Measurements from ENCODE around the gene NFKB1.

Gene NFKB1

DNA sequence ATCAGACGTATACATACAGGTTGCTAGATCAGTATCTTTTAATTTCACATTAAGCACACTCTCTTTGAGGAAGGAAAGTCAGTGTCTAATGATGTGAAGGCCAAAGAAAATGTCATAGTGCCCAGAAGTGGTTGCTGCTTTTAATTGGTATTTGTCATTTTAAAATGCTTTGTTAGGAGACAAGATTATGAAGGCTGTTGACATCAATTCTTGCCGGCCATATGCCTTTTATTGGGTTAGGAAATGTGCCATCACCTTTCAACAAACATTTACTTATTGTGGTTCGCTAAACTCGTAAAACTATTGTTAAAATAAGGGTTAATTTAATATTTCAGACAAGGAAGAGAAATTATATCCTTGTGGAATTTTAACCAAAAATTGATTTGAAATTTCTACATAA is 32.2 kb downstream of the NFKB1 start:
- no peak for DNase-seq

DNA sequence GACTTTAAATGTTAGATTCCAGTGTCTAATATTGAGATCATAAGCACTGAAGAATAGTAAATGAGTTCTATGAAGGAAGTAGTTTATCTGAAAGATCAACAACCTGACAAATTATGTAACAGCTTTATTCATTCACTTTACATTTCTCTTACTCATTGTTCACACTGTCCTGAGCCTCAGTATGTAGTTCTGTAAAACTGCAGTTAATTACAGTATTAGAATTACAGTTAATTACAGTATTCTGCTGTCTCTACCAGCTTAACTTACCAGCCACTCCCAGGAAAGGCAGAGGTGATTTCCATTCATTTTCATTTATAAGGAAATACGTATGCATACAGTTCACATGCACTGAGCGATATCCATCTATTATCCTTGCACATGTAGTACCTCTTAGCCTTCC is 32.7 kb downstream of the NFKB1 start:
- DNase-seq: no peak

DNA sequence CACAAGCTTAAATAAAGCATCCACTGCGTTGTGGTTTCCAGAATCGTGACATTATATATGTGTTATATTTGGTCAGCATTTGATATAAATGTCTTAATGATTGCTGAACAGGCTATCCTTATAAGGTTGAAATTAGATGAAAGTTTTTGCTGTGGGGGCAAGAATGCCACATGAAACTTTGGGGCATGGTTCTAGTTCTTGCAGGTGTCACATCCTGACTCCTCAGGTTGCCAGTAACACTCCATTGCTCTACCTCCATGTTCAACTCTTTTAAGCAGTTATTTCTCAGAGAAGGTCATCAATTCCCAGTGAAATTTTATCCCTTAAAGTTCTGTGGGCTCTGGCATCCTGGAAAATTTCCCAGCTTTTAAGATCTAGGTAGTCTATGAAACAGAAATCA is 33.7 kb downstream of the NFKB1 start:
- DNase-seq: no peak

DNA sequence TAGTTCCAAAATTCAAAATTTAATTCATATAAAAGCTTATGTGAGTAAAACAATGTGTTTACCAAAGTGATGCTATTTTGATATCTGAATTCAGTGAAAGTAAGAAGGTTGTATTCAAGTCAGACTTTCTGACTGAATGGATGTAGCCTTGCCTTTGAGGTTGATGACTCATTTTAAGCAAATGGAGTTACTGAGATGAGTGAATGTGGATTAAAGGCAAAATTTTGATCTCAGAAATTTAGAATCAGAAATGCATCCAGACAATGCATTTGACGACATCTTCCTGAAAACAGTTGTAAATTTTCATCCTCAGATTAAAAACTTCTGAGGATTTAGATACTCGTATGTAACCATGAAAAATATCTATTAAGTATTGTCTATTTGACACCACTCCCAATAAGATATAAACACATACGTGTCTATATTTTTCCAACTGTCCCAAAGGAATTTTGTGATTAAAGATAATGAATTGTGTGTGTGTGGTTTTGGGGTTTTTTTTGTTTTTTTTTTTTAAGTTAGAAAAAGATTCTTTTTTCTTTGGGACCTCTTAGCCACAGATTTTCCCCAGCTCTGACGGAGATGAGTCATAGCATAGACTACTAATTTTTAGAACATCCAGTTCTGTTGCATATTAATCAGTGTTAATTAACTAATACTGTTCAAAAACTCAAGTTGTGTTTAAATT is 34.4 kb downstream of the NFKB1 start:
- DNase-seq: no peak

DNA sequence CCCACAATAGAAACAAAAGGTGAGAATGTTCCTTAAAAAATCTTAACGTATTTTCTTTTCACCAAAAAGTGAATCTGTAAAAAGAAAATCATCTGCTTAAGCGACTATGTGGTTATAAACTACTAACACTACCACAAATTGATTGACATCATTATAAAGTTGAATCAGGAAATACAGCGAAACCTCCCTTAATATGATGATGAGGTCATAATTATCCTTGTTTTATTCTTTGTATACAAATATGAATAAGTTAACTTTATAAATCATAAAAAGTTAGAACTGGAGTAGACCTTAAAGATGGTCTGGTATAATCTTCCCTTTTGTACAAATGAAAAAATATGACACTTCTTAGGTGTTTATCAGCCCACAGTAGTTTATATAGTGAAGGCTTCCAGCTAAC is 35.6 kb downstream of the NFKB1 start:
- DNase-seq: no peak

DNA sequence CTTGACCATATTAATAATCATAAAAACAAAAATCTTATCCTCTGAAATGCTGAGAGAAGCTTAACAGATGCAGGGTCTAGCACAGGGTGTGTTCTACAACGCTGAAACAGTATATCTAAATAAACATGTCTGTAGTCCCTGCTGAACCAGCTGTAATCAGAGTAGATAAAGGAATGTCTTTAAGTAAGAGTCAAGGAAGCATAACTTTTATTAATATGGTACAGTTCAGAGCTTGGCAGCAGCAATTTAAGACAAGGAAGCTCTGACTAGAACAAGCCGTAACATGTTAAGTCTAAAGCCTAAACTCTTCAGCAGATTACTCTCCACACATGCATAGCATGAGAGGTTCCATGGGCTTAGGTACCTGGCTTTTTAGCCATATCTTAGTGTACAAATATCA is 36.1 kb downstream of the NFKB1 start:
- DNase-seq: no peak

DNA sequence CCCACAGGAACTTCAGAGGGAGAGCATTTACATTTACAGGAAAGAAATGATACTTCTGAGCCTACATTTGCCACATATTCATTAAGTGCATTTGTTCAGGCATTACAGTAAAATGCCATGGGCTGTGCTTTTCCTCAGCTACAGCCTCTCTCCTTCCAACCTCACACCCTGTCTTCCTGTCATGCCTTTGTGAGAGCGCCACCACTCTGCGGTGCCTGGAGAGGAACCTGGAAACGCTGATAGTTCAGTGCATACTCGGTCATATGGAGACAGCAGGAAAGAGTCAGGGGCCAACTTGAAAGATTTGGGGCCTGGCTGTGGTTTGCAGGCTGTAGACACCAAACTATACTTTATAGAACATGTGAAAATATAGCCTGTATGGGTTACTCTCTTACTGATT is 40.5 kb downstream of the NFKB1 start:
- no peak for DNase-seq

DNA sequence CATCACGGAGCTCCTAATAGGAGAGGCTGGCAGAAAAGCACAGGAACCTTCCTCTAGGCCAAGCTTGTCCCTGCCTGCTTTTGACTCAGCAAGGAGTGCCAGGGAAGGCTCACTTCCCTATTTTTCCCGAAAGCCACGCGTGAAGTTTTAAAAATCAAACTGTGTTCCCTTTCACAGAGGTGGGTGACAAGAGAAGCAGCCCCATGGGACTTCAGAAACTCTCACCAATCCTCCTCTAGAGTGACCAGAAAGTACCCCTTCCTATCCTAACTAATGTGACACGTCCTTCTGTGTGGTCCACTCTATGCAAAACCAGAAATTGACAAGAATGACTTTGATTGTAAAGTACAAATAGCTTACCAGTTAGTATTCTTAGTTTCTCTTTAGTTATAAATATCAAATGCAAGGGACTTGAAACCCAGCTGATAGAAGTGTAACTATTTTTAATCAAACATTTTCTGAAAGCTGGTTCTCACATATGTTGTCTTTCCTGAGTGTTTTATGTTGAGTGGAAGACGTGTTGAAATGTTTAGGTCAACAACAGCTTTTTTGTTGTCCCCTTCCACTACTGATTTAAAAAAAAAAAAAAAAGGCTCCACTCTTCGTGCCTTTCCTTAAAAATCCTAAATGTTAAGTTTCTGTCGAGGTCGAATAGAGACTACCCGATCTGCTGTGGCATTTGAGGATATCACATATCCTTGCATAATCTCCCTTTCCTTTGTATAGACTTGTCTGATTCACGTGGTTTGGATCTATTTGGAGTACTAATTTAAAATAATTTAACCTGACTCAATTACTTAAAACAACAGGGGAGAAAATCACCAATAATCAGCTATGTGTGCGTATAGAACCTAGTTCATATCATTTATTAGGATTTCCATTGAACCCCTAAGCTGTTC is 42.1 kb downstream of the NFKB1 start:
- no peak for DNase-seq

DNA sequence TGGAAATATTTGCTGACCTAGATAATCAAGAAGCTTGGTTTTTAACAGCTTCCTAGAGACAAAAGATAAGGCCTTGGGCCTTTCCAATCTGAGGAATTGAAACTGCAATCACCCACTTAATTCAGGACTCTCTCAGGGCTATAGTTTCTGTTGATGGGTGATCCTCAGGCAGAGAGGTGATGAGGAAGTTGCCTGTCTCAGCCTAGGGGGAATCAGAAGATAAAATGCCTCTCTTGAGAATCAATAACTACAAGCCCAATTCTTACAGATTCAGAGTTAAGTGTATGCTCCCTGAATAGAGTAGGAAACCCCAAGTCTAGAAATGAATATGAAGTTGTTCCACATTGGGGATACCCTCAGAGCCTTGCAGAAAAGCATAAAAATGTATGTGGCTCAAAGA is 45.5 kb downstream of the NFKB1 start:
- no peak for DNase-seq

DNA sequence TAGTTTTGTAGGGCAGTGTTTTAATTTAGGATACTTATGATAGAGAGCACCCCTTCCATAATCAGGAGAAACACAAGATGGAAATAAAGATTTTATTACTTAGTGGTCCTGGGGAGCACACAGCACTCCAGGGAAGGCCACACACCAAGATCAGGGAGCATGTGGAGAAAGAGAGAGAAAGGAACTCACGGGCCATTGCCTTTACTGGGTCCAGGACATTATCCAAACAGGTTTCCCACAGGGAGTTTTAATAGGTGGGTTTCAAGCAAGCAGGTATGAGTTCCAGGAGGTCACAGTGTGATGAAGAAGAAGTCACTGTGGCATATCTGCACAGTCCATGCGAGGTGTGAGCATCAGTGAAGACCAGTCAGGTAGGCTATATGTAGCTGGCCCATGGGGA is 46.8 kb downstream of the NFKB1 start:
- DNase-seq: no peak

DNA sequence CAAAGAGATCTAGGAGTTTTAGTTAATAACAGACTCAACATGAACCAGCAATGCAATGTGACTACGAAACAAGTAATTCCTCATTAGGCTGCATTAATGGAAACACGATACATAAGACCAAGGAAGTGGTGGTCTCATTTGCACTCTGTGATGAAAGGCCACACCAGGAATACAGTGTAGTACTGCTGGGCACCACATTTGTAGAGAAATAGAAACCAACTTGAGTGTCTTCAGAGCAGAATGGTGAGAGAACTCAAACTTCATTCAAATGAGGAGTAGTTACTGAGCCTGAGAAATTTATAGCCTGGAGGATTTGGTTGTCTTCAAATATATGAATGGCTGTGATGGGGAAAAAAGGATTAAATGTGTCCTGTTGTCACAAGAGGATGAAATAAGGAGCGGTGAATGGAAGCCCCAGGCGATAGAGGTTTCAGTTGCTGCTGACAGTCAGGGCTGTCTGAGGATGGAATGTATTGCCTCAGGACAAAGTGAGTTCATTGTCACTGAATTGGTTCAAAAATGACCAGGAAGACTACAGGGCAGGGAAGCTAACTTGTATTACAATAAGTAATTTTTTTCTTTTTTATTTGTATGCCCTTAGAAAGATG is 50.9 kb downstream of the NFKB1 start:
- no peak for DNase-seq

DNA sequence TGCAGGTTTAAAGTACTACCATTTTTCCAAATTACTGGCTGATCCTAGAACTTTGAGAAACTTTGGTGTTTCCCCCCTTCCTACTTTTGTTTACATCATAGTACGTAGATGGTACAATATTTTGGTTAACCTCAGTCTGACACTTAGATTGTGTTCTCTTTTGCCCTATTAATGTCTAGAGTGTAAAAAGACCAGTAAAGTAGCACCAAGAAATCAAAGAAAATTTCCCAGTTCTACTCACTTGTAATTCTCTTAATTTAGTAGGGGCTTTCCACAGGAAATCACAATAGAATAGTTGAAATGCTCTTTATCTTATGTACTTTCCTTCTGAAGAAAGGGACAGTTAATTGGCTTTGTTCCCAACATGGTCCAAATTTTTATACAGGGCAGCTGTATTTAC is 51.6 kb downstream of the NFKB1 start:
- no peak for DNase-seq

DNA sequence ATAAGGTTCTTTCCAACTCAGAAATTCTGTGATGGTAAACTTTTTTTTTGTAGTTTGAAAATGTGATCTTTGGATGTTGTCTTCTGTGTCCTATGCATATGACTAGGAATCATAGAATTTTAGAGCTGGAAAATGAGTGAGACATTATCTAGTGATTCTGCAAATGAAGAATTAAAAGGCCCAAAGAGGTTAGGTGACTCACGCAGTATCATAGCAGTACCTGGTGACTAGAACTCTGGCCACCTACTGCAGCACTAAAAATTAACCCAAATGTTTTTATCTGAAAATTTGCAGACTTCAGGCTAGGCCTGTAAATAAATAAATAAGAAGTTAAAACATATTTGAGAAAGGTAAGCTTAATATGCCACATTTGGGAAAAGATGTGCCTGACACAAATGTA is 52.8 kb downstream of the NFKB1 start:
- DNase-seq: no peak

DNA sequence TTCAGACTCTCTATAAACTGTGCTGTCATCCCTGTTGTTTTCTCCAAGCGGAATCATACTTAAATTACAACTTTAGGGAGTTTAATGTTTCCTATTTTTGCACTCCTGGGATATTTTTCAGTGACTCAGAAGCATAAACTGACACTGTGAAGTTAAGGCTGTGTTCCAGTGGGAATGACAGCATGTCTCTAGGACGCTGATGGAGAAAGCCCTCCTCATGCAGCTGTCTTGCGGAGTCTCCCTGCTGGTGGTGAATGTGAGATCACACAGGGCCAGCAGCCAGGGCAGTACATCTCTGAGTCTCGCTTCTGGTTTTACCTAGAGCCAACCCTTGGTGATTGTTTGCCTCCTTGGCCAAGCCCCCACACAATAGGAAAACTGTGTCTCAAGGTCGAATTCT is 53.3 kb downstream of the NFKB1 start:
- DNase-seq: no peak

DNA sequence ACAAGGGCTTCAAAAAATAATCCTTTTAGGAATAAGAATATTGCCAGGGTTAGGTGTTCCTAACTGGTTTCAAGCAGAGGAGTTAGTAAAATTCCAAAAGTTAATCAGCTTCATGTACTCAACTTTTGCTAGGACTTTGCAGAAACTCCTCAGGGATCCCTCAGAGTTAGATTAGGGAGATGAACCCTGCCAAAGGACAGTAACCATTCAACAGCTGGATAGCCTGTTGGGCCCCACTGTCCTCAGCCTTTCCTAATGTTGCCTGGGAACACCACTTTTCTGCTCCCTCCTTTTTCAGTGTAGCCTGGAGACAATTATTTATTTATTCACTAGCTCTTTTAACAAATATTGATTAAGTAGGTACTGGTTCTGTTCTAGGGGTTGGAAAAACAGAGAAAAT is 53.8 kb downstream of the NFKB1 start:
- DNase-seq: no peak

DNA sequence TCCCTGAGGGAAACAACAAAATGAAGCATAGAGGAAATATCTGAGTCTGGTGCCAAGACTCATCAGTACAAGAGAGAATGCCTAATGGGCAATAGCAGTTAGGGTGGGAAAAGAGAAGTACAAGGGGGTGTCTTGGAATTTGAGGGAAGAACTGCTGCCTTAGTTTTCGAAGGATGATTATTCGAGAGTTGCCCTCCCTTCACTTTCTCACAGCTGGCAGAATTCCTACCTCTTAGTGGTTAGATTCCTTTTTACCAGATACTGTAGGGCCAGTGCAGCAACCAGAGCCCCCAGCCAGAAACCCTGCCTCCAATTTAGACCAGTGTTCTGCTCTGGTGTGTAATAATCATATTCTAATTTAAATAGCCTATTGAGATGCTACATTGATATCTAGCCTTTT is 56.5 kb downstream of the NFKB1 start:
- DNase-seq: no peak

DNA sequence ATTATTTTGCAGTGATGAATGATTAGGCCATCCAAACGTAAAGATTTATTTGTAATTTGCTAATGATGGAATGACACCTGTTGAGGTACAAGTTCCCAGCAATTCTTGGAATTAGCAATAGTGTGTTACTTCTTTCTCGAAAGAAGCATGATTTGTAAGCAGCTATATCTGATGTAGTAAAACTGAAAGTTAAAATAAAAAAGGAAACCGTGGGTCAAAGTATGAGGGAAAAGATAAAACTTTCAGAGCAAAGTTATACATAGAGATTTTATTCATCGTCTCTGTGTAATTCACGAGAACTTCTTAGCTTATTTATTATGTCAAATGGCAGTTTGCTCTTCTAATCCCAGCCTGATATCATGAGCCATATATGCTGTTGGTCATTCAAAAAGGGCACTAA is 59.0 kb downstream of the NFKB1 start:
- no peak for DNase-seq

DNA sequence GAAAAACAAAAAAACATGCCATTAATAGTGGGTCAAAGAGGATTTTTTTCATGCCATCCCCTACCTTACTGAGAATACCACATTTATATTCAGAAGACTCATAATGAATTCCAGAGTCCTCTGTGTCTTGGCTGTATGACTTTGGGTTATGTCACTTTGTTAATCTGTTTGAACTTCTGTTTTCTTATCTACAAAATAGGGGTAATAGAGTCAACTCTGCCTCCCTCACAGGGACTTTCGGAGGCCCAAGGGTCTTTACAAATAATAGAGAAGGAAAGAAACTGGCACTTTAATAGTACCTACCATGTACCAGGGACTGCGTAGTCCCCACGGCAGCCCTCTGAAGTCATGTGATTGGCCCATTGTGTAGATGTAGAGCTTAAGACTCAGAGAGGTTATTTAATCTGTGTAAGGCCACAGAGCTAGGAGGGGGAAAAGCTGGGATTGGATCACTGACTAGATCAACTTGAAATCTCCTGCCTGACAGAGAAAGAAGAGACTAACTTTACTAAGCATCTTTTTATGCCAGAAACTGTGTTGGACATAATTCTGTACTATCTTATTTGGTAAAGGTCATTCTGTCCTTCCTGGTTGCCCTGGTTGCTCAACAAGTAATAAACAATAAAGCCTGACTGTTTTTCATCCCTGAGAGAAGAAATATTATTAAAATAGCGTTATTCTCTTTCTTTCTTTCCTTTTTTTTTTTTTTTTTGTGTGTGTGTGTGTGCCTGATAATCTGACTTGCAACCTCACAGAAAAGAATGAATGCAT is 59.6 kb downstream of the NFKB1 start:
- DNase-seq: no peak

DNA sequence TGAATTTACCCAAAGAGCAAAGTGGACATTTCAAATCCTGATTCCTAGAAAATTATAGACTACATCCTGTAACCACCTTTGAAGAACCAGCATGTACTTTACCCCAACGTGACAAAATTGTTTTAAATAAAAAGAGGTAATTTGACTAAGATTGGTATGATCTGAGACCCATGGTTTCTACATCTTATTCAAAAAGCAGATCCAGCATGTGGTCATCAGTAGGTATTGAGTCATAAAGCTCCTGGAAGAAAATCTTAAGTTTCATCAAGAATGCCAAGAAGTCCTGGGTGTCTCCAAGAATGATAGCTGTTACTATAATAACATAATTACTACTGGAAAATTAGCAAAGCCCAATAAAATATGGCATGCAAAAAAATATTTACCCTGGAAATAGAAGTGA is 61.8 kb downstream of the NFKB1 start:
- DNase-seq: no peak

DNA sequence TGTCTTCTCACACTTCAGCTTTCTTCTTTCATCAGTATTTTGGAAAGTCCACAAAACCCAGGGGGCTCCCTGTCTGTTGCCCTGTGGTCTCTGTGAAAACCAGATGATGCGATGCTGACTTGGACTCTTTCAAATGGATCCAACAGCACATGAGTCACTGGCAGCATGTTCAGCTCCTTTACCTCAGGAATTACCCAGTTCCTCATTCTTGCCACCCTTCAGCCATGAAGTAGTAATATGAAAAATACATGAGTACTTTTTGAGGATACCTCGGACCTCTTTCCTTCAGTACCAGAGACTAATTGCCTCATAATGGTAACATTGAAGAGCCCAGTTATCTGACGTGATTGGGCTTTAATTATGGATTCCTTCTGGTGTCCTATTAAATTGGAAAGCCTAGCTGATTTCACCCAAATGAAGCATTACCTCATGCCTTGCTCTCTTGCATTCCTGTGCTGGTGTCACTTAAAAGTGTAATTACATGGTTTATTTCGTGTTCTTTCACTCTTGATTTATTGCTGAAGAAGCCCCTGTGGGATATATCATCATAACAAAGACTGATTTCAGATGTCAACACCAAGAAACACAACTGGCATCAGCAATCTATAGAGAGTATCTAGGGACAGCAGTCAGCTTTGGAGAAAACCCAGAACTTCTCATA is 63.4 kb downstream of the NFKB1 start:
- no peak for DNase-seq

DNA sequence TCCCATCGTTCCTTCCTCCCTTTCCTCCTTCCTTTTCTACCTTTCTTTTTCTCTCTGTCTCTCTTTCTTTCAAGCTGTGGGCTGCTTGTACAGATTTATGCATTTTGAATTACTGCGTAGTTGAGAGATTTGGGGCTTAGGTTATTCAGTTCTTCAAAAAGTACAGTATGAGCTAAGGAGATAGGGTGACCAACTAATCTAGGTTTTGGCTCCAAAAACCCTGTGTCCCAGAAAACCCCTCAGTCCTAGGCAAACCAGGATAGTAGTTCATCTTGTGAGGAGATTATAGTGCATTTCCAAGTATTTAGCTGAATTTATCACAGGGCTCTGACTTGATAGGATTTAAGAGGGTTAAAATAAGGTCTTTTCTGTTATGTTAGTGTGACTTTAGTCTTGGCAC is 64.5 kb downstream of the NFKB1 start:
- DNase-seq: no peak

DNA sequence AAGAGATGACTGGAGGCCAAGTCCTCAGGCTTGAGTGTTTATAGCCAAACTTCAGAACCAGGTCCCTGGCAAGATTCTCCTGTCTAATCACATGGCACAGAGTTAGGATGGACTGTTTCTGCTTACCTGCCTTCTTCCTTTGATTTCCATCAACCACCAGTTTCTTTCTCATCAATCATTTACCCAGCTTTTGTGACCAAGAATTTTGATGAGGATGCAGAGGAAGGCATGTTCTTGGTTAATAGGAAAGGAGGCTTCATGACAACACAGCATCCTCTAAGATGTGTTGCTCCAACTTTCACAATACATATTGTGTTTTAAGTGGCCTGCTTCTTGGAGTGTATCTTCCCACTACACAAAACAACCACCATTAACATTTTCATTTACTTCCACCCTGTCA is 65.3 kb downstream of the NFKB1 start:
- DNase-seq: no peak

DNA sequence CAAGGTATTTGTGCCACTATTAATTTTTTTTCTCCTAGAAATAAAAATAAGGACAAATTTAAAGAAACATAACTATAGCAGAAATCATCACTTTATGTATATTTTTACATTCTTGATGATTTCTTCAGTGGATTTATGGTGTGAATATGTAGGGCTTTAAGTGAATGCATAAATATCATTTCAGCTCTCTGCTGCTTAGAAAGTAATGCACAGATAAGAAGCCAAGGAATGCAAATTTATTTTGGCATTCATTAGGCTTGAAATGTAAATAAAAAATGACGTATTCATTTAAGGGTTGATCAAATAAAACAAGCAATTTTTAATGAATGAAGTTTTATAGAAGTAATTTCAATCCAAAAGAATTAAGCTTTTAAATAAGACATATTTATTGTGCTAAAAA is 66.3 kb downstream of the NFKB1 start:
- no peak for DNase-seq

Measured in NCI-H1694 (cell line).